Peyer's patch (tissue), 4 donors: ENCODE data around the gene CRIM1.

Source experiments
- CTCF ChIP-seq, 6 experiments: fragments of 450-650 bp in 4 of 6; fragments of 200-600 bp in 2 of 6; sonication (generic) in 1 of 6; IDR thresholded peaks; one replicate each; pipeline ENCODE4 v1.5.1; 2017 to 2019; ENCODE audit warnings: antibody characterized with exemption in 6 of 6, mild to moderate bottlenecking in 3 of 6, moderate library complexity in 1 of 6
- POLR2A ChIP-seq, 2 donors: fragments of 450-650 bp; IDR thresholded peaks; one replicate each; pipeline ENCODE4 v1.5.1; 2017; ENCODE audit warnings: antibody characterized with exemption in 2 of 2, mild to moderate bottlenecking in 2 of 2, moderate library complexity in 2 of 2

- TF ChIP-seq CTCF (IDR thresholded peaks at IDR 0.05) (no peak), POLR2A (IDR thresholded peaks at IDR 0.05) (no peak)
These were observed 232.0 kb downstream of the CRIM1 start for GRCh38 chr2:36587556-36587955.
